H1 (cell line): Measurements from ENCODE around the gene PML. TPM values are rescaled to one million over a fixed set of nuclear protein-coding genes. Genes with fewer than 3 reads are reported as not detected.

ENCODE experiments used
- CTCF ChIA-PET: fragments of 300-600 bp; sonication (Branson Sonifier 250); formaldehyde crosslinking; loops from one replicate; lab custom pipeline; 2021; ENCODE audit not compliant: partially characterized antibody; lab: Charles Lee
- POLR2A ChIA-PET: fragments of 300-600 bp; sonication (Branson Sonifier 250); formaldehyde crosslinking; loops from one replicate; lab custom pipeline; 2021; ENCODE audit warnings: inconsistent platforms; ENCODE audit not compliant: partially characterized antibody; lab: Charles Lee
- DNase-seq, 2 experiments: peaks; one replicate each; pipeline versions ENCODE4 v3.0.0 to v3.0.0-alpha.2; 2010 to 2022; ENCODE audit warnings: low spot score in 2 of 2, low read depth in 1 of 2, mixed read lengths in 1 of 2
- FAIRE-seq: peaks from 2 replicates; lab custom pipeline; 2011; peaks lifted over from hg19 to GRCh38; lab: Jason Lieb, UNC
- H2AFZ ChIP-seq: 2 replicates; pipeline ENCODE4 v1.8.1; 2012; ENCODE audit warnings: low read length, inconsistent platforms
- H2AK5ac ChIP-seq: 2 replicates; pipeline ENCODE4 v1.6.1; 2013; ENCODE audit warnings: low read depth, low read length
- H2BK120ac ChIP-seq: replicated peaks from 2 replicates; pipeline ENCODE3; 2013; ENCODE audit warnings: low read depth, low read length, inconsistent platforms
- H2BK12ac ChIP-seq: 2 replicates; pipeline ENCODE4 v1.6.1; 2013; ENCODE audit warnings: low read depth, low read length
- H2BK15ac ChIP-seq: 2 replicates; pipeline ENCODE4 v1.6.1; 2013; ENCODE audit warnings: low read length
- H2BK20ac ChIP-seq: 2 replicates; pipeline ENCODE4 v1.6.1; 2013; ENCODE audit warnings: low read length
- H2BK5ac ChIP-seq: 2 replicates; pipeline ENCODE4 v1.6.1; 2013; ENCODE audit warnings: low read depth, low read length
- H3K14ac ChIP-seq: 2 replicates; pipeline ENCODE4 v1.6.1; 2013; ENCODE audit warnings: inconsistent platforms; ENCODE audit not compliant: insufficient read length
- H3K18ac ChIP-seq: 2 replicates; pipeline ENCODE4 v1.6.1; 2013; ENCODE audit warnings: low read length; ENCODE audit errors: extremely low read depth
- H3K23ac ChIP-seq: 2 replicates; pipeline ENCODE4 v1.6.1; 2013; ENCODE audit warnings: inconsistent platforms; ENCODE audit not compliant: insufficient read length
- H3K23me2 ChIP-seq: 2 replicates; pipeline ENCODE4 v1.6.1; 2013; ENCODE audit warnings: low read depth, low read length
- H3K27ac ChIP-seq: 2 replicates; pipeline ENCODE4 v1.6.1; 2011; ENCODE audit warnings: low read depth, low read length, inconsistent platforms
- H3K27me3 ChIP-seq, 4 experiments: replicated peaks in 1 of 4; 1 replicate in 1 of 4; 2 replicates in 3 of 4; pipeline versions ENCODE4 v1.6.1 to v1.8.1; 2011 to 2013; ENCODE audit warnings: low read length in 3 of 4, mild to moderate bottlenecking in 3 of 4, inconsistent platforms in 2 of 4, mixed read lengths in 2 of 4, moderate library complexity in 1 of 4; ENCODE audit not compliant: control insufficient read depth in 3 of 4, insufficient read depth in 3 of 4; ENCODE audit errors: extremely low read depth in 1 of 4
- H3K36me3 ChIP-seq, 4 experiments: 2 replicates each; pipeline versions ENCODE4 v1.6.1 to v1.8.1; 2011 to 2013; ENCODE audit warnings: mild to moderate bottlenecking in 4 of 4, low read length in 3 of 4, moderate library complexity in 2 of 4, control low read depth in 1 of 4, inconsistent platforms in 1 of 4; ENCODE audit not compliant: insufficient read depth in 4 of 4, control insufficient read depth in 2 of 4
- H3K4ac ChIP-seq: replicated peaks from 2 replicates; pipeline ENCODE3; 2013; ENCODE audit warnings: low read length, low read depth, mixed read lengths, inconsistent platforms; ENCODE audit not compliant: insufficient read length
- H3K4me1 ChIP-seq, 4 experiments: replicated peaks in 1 of 4; 1 replicate in 1 of 4; 2 replicates in 3 of 4; pipeline versions ENCODE4 v1.6.1 to v1.8.1; 2011 to 2013; ENCODE audit warnings: low read length in 3 of 4, inconsistent platforms in 2 of 4, mixed read lengths in 1 of 4; ENCODE audit not compliant: insufficient read depth in 4 of 4, control insufficient read depth in 3 of 4
- H3K4me2 ChIP-seq, 2 experiments: 2 replicates each; pipeline versions ENCODE4 v1.6.1 to v1.8.1; 2011 to 2013; ENCODE audit warnings: low read depth in 2 of 2, low read length in 2 of 2, control low read depth in 1 of 2, inconsistent platforms in 1 of 2, mild to moderate bottlenecking in 1 of 2; ENCODE audit not compliant: insufficient read depth in 1 of 2
- H3K4me3 ChIP-seq, 4 experiments: fragments of 200-600, 300-600 bp in 1 of 4; sonication (generic), shearing (Covaris generic), sonication (Bioruptor Twin) in 1 of 4; 2 replicates each; pipeline versions ENCODE4 v1.5.1 to v1.8.1; 2011 to 2016; ENCODE audit warnings: low read length in 4 of 4, low read depth in 3 of 4, control low read depth in 2 of 4, inconsistent platforms in 2 of 4, mild to moderate bottlenecking in 2 of 4, mixed read lengths in 1 of 4, moderate library complexity in 1 of 4; ENCODE audit not compliant: insufficient read depth in 2 of 4; ENCODE audit errors: extremely low read depth in 1 of 4
- H3K56ac ChIP-seq: replicated peaks from 2 replicates; pipeline ENCODE3; 2013; ENCODE audit warnings: low read depth, mild to moderate bottlenecking, mixed read lengths, low read length, inconsistent platforms; ENCODE audit not compliant: insufficient read length
- H3K79me1 ChIP-seq: 2 replicates; pipeline ENCODE4 v1.6.1; 2013; ENCODE audit warnings: low read depth, low read length, control low read depth
- H3K79me2 ChIP-seq, 2 experiments: 2 replicates each; pipeline versions ENCODE4 v1.6.1 to v1.8.1; 2012 to 2013; ENCODE audit warnings: low read length in 2 of 2, mild to moderate bottlenecking in 2 of 2, inconsistent platforms in 1 of 2; ENCODE audit not compliant: insufficient read depth in 2 of 2, control insufficient read depth in 1 of 2
- H3K9ac ChIP-seq, 4 experiments: replicated peaks in 1 of 4; 1 replicate in 1 of 4; 2 replicates in 3 of 4; pipeline versions ENCODE4 v1.6.1 to v1.8.1; 2011 to 2013; ENCODE audit warnings: low read depth in 3 of 4, low read length in 3 of 4, control low read depth in 2 of 4, mild to moderate bottlenecking in 2 of 4, moderate library complexity in 2 of 4, inconsistent platforms in 1 of 4; ENCODE audit errors: extremely low read depth in 1 of 4
- H3K9me3 ChIP-seq, 2 experiments: 2 replicates each; pipeline versions ENCODE4 v1.6.1 to v1.8.1; 2012 to 2013; ENCODE audit warnings: mild to moderate bottlenecking in 2 of 2, moderate library complexity in 2 of 2, control low read depth in 1 of 2, inconsistent platforms in 1 of 2, low read depth in 1 of 2, low read length in 1 of 2, mixed read lengths in 1 of 2; ENCODE audit not compliant: insufficient read depth in 2 of 2
- H4K20me1 ChIP-seq, 2 experiments: replicated peaks in 1 of 2; 2 replicates each; pipeline versions ENCODE3 to v1.8.1; 2011 to 2013; ENCODE audit warnings: inconsistent platforms in 2 of 2, low read length in 2 of 2, mild to moderate bottlenecking in 1 of 2; ENCODE audit not compliant: insufficient read depth in 2 of 2, control insufficient read depth in 1 of 2
- H4K5ac ChIP-seq: 2 replicates; pipeline ENCODE4 v1.6.1; 2013; ENCODE audit warnings: low read length, low read depth, mixed read lengths, inconsistent platforms; ENCODE audit not compliant: insufficient read length
- H4K8ac ChIP-seq: 2 replicates; pipeline ENCODE4 v1.8.0; 2013; ENCODE audit warnings: mild to moderate bottlenecking, moderate library complexity, low read length, inconsistent platforms; ENCODE audit not compliant: insufficient read depth; ENCODE audit errors: extremely low read depth
- H4K91ac ChIP-seq: replicated peaks from 2 replicates; pipeline ENCODE3; 2013; ENCODE audit warnings: low read length, mixed read lengths, inconsistent platforms; ENCODE audit not compliant: insufficient read length
- ATF3 ChIP-seq: IDR thresholded peaks from 2 replicates; pipeline ENCODE4 v1.6.1; 2011; ENCODE audit warnings: low read depth, mild to moderate bottlenecking, low read length; ENCODE audit not compliant: insufficient read depth
- CHD2 ChIP-seq: IDR thresholded peaks from 2 replicates; pipeline ENCODE4 v1.6.1; 2012; ENCODE audit warnings: low read length, improper control_type of control experiment
- CREB1 ChIP-seq: IDR thresholded peaks from 2 replicates; pipeline ENCODE4 v1.6.1; 2012; ENCODE audit warnings: inconsistent platforms
- FOSL1 ChIP-seq: IDR thresholded peaks from 2 replicates; pipeline ENCODE4 v1.6.1; 2011; ENCODE audit warnings: mild to moderate bottlenecking, low read depth, low read length, moderate library complexity; ENCODE audit not compliant: insufficient read depth
- KDM4A ChIP-seq: IDR thresholded peaks from one replicate; pipeline ENCODE4 v1.7.1; 2012; ENCODE audit warnings: low read depth, mild to moderate bottlenecking, moderate library complexity, low read length, inconsistent platforms; ENCODE audit not compliant: severe bottlenecking
- MAFK ChIP-seq: IDR thresholded peaks from 2 replicates; pipeline ENCODE4 v1.6.1; 2012; ENCODE audit warnings: low read depth, mild to moderate bottlenecking, improper control_type of control experiment, low read length
- NANOG ChIP-seq: IDR thresholded peaks from 2 replicates; pipeline ENCODE4 v1.6.1; 2011; ENCODE audit warnings: low read length, low read depth, mild to moderate bottlenecking, inconsistent platforms; ENCODE audit not compliant: insufficient read depth, poor library complexity, severe bottlenecking
- POLR2A ChIP-seq, 2 experiments: IDR thresholded peaks; 1 replicate in 1 of 2; 2 replicates in 1 of 2; pipeline ENCODE4 v1.6.1; 2011; ENCODE audit warnings: low read depth in 2 of 2, low read length in 2 of 2, mild to moderate bottlenecking in 2 of 2; ENCODE audit errors: control extremely low read depth in 1 of 2
- SIRT6 ChIP-seq: IDR thresholded peaks from one replicate; pipeline ENCODE4 v1.7.1; 2012; ENCODE audit warnings: low read length, inconsistent platforms
- SP1 ChIP-seq: IDR thresholded peaks from 2 replicates; pipeline ENCODE4 v1.6.1; 2011; ENCODE audit warnings: low read depth, low read length
- TBP ChIP-seq: IDR thresholded peaks from 2 replicates; pipeline ENCODE4 v1.6.1; 2011; ENCODE audit warnings: low read depth, low read length, improper control_type of control experiment
- TEAD4 ChIP-seq: IDR thresholded peaks from 2 replicates; pipeline ENCODE4 v1.6.1; 2012; ENCODE audit warnings: low read depth, low read length, inconsistent platforms, mixed read lengths
- YY1 ChIP-seq: IDR thresholded peaks from 2 replicates; pipeline ENCODE4 v1.6.1; 2011; ENCODE audit warnings: low read depth, mild to moderate bottlenecking, low read length
- WGBS, 2 experiments: shearing (Covaris generic) in 1 of 2; methylation state at CpG; one replicate each; pipeline versions ENCODE4 v1.1.6 to v1.1.7; 2013 to 2015; ENCODE audit warnings: low lambda C conversion rate in 2 of 2, mixed read lengths in 2 of 2, inconsistent platforms in 1 of 2, low coverage in 1 of 2, missing lambda C conversion rate in 1 of 2; ENCODE audit not compliant: insufficient replicate concordance in 2 of 2, insufficient coverage in 1 of 2, insufficient read length in 1 of 2; ENCODE audit errors: extremely low coverage in 1 of 2, missing lambda C conversion rate in 1 of 2; 5-methylcytosine and 5-hydroxymethylcytosine counted together
- polyA plus RNA-seq, 7 experiments: library from polyadenylated mRNA; depleted of rRNA in 3 of 7; stranded (reverse) in 5 of 7; unstranded in 2 of 7; fragments of >200 nt in 5 of 7; fragments of 200-250 nt in 2 of 7; gene quantifications; 1 replicate in 5 of 7; 2 replicates in 1 of 7; 4 replicates in 1 of 7; pipeline versions ENCODE4 v1.2.1 to v1.2.3, GENCODE V29; 2011 to 2013; ENCODE audit warnings: missing spikeins in 2 of 7, mixed read lengths in 2 of 7
- total RNA-seq: library from RNA; stranded (reverse); fragmentation: NEBNext Ultra II Directional; extraction: Animal tissue kit (Norgen Biotek cat#: 25700); gene quantifications from 2 replicates; pipeline ENCODE4 v1.2.1, GENCODE V29; 2021

The PML gene
- total and polyA plus RNA-seq, 2 of the 8 experiments (the other 6 are each of a cell fraction or from before 2014, with no cell fraction given): 14.9 to 30.3 TPM

GRCh38 chr15:73989001-73989798 is 5.3 kb upstream of the PML start:
- Histone ChIP-seq H2AK5ac (no peak overlapping the region), H3K27ac (no peak overlapping the region), H3K4ac (no peak overlapping the region), H3K23ac (no peak overlapping the region), H4K91ac (no peak overlapping the region), H3K23me2 (peaks cover 4% of the 10 kb centered on the region; the same call in 1 of the 2 replicates), H3K27me3 (peaks cover 0 to 8% (median 1%) of the 10 kb centered on the region in 4 experiments; a peak in 1 of 7 replicates), H4K5ac (no peak overlapping the region), H2BK20ac (no peak overlapping the region), H4K8ac (peak overlapping the region; percentile 53; the same call in 1 of the 2 replicates), H3K14ac (no peak overlapping the region), H3K79me1 (no peaks in the 10 kb centered on the region), H3K79me2 (no peaks in the 10 kb centered on the region), H3K36me3 (no peaks in the 10 kb centered on the region), H3K4me2 (no peak overlapping the region), H3K4me1 (peaks cover 0 to 7% (median under 1%) of the 10 kb centered on the region in 4 experiments; a peak in 4 of 7 replicates), H3K56ac (no peak overlapping the region), H3K9me3 (no peaks in the 10 kb centered on the region), H2BK120ac (no peak overlapping the region), H4K20me1 (peaks cover 0 to 3% of the 10 kb centered on the region in 2 experiments), H3K9ac (peak overlapping the region in 1 of 4 experiments; percentile 29; a peak in 1 of 7 replicates), H2BK12ac (peak overlapping the region; percentile 20; the same call in 1 of the 2 replicates), H2BK5ac (no peak overlapping the region), H3K4me3 (no peak overlapping the region), H2AFZ (no peak overlapping the region), H2BK15ac (no peak overlapping the region), H3K18ac (no peak overlapping the region)
- FAIRE-seq: no peak
- DNase-seq: no peak
- WGBS, 2 experiments: 85% methylated on average over 9 of the region's 9 CpGs; no CpG with 5 or more reads in 1 of the 2 experiments
- ChIA-PET CTCF (interaction anchor here (0.9 to 11.4 kb wide), 8 partner anchors 15 to 331 kb away, joined by 3 to 167 read pairs (median 3); no protein-coding TSS in a partner anchor), POLR2A (no interaction called here)
- TF ChIP-seq SIRT6 (no peak), TBP (no peak), CREB1 (no peak), ATF3 (no peak), TEAD4 (no peak), MAFK (no peak), KDM4A (no peak), CHD2 (no peak), SP1 (no peak), NANOG (no peak), YY1 (no peak), FOSL1 (no peak), POLR2A (IDR thresholded peaks at IDR 0.05; ENCODE audit: control extremely low read depth in 1 of 2, low read depth in 2 of 2, low read length in 2 of 2) (no peak)
